ENCODE measurements around the gene OPCML.

The OPCML gene

GRCh38 chr11:133509924-133510697 is 22.2 kb downstream of the OPCML start:
- no peaks in the 10 kb centered on the region for H4K20me1 ChIP-seq (ENCODE audit: insufficient read depth, low read length)
- TF ChIP-seq, protein P1, sequence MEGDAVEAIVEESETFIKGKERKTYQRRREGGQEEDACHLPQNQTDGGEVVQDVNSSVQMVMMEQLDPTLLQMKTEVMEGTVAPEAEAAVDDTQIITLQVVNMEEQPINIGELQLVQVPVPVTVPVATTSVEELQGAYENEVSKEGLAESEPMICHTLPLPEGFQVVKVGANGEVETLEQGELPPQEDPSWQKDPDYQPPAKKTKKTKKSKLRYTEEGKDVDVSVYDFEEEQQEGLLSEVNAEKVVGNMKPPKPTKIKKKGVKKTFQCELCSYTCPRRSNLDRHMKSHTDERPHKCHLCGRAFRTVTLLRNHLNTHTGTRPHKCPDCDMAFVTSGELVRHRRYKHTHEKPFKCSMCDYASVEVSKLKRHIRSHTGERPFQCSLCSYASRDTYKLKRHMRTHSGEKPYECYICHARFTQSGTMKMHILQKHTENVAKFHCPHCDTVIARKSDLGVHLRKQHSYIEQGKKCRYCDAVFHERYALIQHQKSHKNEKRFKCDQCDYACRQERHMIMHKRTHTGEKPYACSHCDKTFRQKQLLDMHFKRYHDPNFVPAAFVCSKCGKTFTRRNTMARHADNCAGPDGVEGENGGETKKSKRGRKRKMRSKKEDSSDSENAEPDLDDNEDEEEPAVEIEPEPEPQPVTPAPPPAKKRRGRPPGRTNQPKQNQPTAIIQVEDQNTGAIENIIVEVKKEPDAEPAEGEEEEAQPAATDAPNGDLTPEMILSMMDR (IDR thresholded peaks at IDR 0.05; ENCODE audit: low read length) = no peak
- no peak for TF ChIP-seq EZH2 (IDR thresholded peaks at IDR 0.05; ENCODE audit: borderline replicate concordance, low read length)
- no peaks in the 10 kb centered on the region for H3K4me1 ChIP-seq (ENCODE audit: insufficient read depth, low read length, severe bottlenecking)
- no peaks in the 10 kb centered on the region for H3K9me3 ChIP-seq (ENCODE audit: low read length)
- H3K27ac ChIP-seq (ENCODE audit: low read depth, low read length, poor library complexity, severe bottlenecking) = no peak overlapping the region
- H2AFZ ChIP-seq (ENCODE audit: low read length) = no peak overlapping the region
- H3F3A ChIP-seq (ENCODE audit: insufficient read depth, low read length) = no peaks in the 10 kb centered on the region
- no peak overlapping the region for H3K4me3 ChIP-seq (ENCODE audit: low read depth, low read length, poor library complexity, severe bottlenecking)
- H3K4me2 ChIP-seq (ENCODE audit: low read length) = no peak overlapping the region
- no peaks in the 10 kb centered on the region for H3K36me3 ChIP-seq (ENCODE audit: insufficient read depth, low read length)
- H3K79me2 ChIP-seq (ENCODE audit: insufficient read depth, low read length) = no peaks in the 10 kb centered on the region
- H3K9ac ChIP-seq (ENCODE audit: low read length) = no peak overlapping the region
- no peaks in the 10 kb centered on the region for H3K9me2 ChIP-seq (ENCODE audit: low read depth, low read length)
- no peaks in the 10 kb centered on the region for H3K27me3 ChIP-seq (ENCODE audit: insufficient read depth, low read length)

DNA sequence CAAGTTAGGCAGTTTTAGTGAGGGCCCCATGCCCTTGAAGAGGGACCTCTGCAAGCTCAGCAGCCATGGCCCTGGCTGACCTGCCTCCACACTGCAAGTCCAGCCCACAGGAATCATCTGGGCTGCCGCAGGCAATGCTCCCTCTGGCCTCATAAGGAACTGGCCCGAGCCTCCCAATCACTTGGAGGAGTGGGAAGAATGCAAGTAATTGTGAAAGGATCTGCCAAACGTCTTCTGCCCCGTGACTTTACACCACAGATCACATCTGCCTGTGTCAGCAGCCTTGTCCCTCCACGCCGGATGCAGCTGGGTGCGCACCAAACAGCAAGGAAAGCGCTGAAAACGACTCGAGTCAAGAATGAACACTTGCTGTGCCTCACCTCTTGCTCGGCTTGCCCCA is 23.8 kb downstream of the OPCML start:
- no peaks in the 10 kb centered on the region for H3K79me2 ChIP-seq (ENCODE audit: insufficient read depth, low read length)
- no peaks in the 10 kb centered on the region for H3K36me3 ChIP-seq (ENCODE audit: insufficient read depth, low read length)
- TF ChIP-seq, protein P1 (IDR thresholded peaks at IDR 0.05; ENCODE audit: low read length) = no peak
- no peak for TF ChIP-seq EZH2 (IDR thresholded peaks at IDR 0.05; ENCODE audit: borderline replicate concordance, low read length)
- H3K4me3 ChIP-seq (ENCODE audit: low read depth, low read length, poor library complexity, severe bottlenecking) = no peak overlapping the region
- H3K4me2 ChIP-seq (ENCODE audit: low read length) = no peak overlapping the region
- H4K20me1 ChIP-seq (ENCODE audit: insufficient read depth, low read length) = no peaks in the 10 kb centered on the region
- H3F3A ChIP-seq (ENCODE audit: insufficient read depth, low read length) = no peaks in the 10 kb centered on the region
- H2AFZ ChIP-seq (ENCODE audit: low read length) = no peak overlapping the region
- H3K27ac ChIP-seq (ENCODE audit: low read depth, low read length, poor library complexity, severe bottlenecking) = no peak overlapping the region
- H3K27me3 ChIP-seq (ENCODE audit: insufficient read depth, low read length) = no peaks in the 10 kb centered on the region
- no peaks in the 10 kb centered on the region for H3K4me1 ChIP-seq (ENCODE audit: insufficient read depth, low read length, severe bottlenecking)
- H3K9me3 ChIP-seq (ENCODE audit: low read length) = no peaks in the 10 kb centered on the region
- no peak overlapping the region for H3K9ac ChIP-seq (ENCODE audit: low read length)
- no peaks in the 10 kb centered on the region for H3K9me2 ChIP-seq (ENCODE audit: low read depth, low read length)

DNA sequence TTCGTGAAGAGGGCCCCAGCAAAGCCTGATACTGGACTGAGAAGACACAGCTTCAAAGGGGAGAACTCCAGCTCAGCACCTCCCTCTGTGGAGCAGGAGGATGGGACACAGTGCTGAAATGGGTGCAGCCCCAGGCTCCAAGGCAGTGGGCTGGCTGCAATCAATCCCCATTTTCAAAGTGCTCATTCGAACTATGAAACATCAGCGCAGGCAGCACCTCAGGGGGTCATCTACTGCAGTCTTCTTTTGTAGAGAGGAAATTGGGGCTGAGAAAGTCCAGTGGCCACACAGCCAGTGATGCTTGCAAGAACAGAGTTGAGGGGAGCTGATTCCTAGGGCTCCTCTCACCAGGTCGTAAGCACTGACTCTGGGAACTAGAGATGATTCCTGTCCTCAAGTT is 25.1 kb downstream of the OPCML start:
- Histone ChIP-seq H3F3A (ENCODE audit: insufficient read depth, low read length) (no peaks in the 10 kb centered on the region), H3K4me3 (ENCODE audit: low read depth, low read length, poor library complexity, severe bottlenecking) (no peak overlapping the region), H3K9ac (ENCODE audit: low read length) (no peak overlapping the region), H4K20me1 (ENCODE audit: insufficient read depth, low read length) (no peaks in the 10 kb centered on the region), H3K36me3 (ENCODE audit: insufficient read depth, low read length) (no peaks in the 10 kb centered on the region), H3K27ac (ENCODE audit: low read depth, low read length, poor library complexity, severe bottlenecking) (no peak overlapping the region), H3K9me3 (ENCODE audit: low read length) (no peaks in the 10 kb centered on the region), H3K79me2 (ENCODE audit: insufficient read depth, low read length) (no peaks in the 10 kb centered on the region), H3K4me1 (ENCODE audit: insufficient read depth, low read length, severe bottlenecking) (no peaks in the 10 kb centered on the region), H3K9me2 (ENCODE audit: low read depth, low read length) (no peaks in the 10 kb centered on the region), H3K27me3 (ENCODE audit: insufficient read depth, low read length) (no peaks in the 10 kb centered on the region), H3K4me2 (ENCODE audit: low read length) (no peak overlapping the region), H2AFZ (ENCODE audit: low read length) (no peak overlapping the region)
- TF ChIP-seq, protein P1 (IDR thresholded peaks at IDR 0.05; ENCODE audit: low read length) = no peak
- no peak for TF ChIP-seq EZH2 (IDR thresholded peaks at IDR 0.05; ENCODE audit: borderline replicate concordance, low read length)

Data from OCI-LY1 (cell line).